ENCODE measurements around the gene TMEM131. TPM values are rescaled to one million over a fixed set of nuclear protein-coding genes. Genes with fewer than 3 reads are reported as not detected.

Gene TMEM131
- total RNA-seq, 2 donors from 2014 or later = 37.7 to 37.8 TPM

- intact Hi-C loops (cut with DNase I) = no loop called here
- DNase-seq (ENCODE audit: low spot score) = no peak
Observed at GRCh38 chr2:97792416-97792815, 203.3 kb downstream of the TMEM131 start.

DNA sequence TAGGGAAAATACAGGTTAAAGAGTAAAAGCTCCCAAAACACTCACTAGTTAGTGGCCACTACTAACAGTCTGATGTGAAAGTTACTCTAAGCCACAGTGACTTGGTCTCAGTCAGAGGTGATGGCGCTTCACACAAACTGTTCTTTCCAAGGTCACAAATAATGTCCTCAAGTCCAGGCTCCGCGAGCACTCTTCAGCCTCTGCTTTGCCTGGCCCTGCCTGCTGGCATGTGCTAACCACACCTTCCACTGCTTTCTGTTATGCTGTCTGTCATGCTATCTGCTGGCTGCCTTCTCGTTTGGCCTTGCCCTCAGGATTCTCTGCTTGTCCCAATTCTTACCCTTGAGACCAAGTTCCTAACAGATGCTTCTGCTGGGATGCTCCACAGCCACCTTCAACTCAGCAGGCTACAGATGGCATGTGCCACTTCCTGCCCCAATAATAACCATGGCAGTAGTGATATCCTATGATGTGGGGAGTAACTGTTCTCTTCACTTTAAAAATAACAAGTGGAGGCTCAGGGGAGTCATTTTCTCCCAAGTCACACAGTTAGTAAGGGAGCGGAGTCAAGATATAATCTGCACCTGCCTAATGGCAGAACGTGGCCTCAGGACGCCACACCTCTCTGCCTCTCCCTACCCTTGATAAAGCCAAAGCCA is 206.6 kb downstream of the TMEM131 start:
- intact Hi-C loops (cut with DNase I) = no loop called here
- no peak for DNase-seq (ENCODE audit: low spot score)

- intact Hi-C loops (cut with DNase I) = no loop called here
Observed at GRCh38 chr2:97785818-97786217, 209.9 kb downstream of the TMEM131 start.

DNA sequence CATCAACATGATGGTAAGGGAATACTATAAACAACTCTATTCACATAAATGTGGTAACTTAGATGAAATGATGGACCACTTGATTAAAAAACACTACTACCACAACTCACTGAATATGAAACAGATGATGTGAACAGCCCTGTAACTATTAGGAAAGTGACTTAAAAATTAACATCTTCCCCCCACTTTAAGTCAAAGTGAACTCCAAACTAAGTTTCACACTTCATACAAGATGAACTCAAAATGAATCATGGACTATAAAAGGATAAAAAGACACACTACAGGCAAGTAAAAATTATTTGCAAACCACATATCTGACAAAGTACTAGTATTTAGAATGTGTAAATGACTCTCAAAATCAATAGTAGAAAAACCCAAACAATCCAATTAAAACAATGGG is 210.8 kb downstream of the TMEM131 start:
- DNase-seq (ENCODE audit: low spot score) = no peak
- intact Hi-C loops (cut with DNase I) = no loop called here

More at GRCh38 chr2:97785818-97786217, 209.9 kb downstream of the TMEM131 start:
- DNase-seq (ENCODE audit: low spot score) = no peak

GRCh38 chr2:97781981-97782380 is 213.8 kb downstream of the TMEM131 start:
- intact Hi-C loops (cut with DNase I) = no loop called here

GRCh38 chr2:97779141-97779540 is 216.6 kb downstream of the TMEM131 start:
- no peak for DNase-seq (ENCODE audit: low spot score)
- intact Hi-C loops (cut with DNase I) = no loop called here

More at GRCh38 chr2:97781981-97782380, 213.8 kb downstream of the TMEM131 start:
- no peak for DNase-seq (ENCODE audit: low spot score)

DNA sequence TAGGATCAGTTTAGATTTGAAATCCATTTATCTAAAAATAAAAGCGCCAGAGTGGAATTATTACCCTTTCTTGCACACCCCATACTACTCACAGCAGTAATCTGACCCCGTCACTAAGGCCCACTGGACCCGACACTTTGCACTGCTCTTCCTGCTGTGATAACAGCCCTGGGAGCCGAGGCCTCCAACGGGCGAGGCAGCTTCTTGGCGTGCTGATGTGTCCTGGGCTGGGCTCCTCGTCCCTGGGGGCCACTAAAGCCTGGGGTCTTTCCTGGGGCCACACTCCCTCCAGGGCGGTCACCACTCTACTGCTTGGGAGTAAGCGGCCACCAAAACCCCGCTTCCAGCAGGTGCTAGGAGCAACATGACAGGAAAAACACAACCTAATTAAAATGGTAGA is 220.7 kb downstream of the TMEM131 start:
- DNase-seq (ENCODE audit: low spot score) = no peak

DNA sequence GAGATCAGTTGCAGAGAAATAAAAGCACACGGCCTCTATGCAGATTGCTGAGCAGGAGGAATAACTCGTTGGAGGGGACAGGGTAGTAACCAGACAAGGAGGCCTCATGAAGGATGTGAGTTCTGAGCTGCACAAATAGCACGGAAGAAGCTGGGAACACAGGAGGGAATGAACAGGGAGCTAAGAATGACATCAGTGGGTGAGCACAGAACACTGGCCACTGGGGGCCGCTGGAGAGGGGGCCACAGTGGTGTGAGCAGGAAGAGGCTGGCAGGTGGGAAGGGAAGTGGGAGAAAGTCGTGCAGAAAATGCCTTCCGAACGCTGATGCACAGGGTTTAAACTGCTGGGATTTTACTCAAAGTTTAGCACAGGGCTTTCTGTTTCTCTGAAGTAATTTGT is 221.3 kb downstream of the TMEM131 start:
- DNase-seq (ENCODE audit: low spot score) = no peak
- intact Hi-C loops (cut with DNase I) = no loop called here

More for the DNA sequence above, 220.7 kb downstream of the TMEM131 start:
- intact Hi-C loops (cut with DNase I) = no loop called here

DNA sequence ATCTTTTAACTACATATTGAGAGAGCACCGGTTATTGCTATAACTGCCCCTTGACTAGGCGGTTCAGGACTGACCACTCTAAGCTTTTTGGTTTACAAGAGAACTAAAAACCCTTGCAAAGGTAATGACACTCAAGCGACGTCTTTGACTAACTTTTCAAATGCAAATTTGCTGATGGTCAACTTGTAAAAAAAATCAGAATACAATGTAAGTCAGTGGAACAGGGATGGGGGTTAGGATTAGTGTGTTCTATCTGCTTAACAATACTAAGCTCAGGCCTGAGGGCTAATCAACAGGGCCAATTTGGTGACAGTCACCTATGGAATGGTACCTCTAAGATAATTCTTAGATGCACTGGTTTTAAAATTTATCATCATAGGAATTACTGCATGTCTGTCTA is 225.3 kb downstream of the TMEM131 start:
- DNase-seq (ENCODE audit: low spot score) = no peak
- intact Hi-C loops (cut with DNase I) = no loop called here

- intact Hi-C loops (cut with DNase I) = no loop called here
- no peak for DNase-seq (ENCODE audit: low spot score)
Observed at GRCh38 chr2:97769711-97770110, 226.0 kb downstream of the TMEM131 start.

DNA sequence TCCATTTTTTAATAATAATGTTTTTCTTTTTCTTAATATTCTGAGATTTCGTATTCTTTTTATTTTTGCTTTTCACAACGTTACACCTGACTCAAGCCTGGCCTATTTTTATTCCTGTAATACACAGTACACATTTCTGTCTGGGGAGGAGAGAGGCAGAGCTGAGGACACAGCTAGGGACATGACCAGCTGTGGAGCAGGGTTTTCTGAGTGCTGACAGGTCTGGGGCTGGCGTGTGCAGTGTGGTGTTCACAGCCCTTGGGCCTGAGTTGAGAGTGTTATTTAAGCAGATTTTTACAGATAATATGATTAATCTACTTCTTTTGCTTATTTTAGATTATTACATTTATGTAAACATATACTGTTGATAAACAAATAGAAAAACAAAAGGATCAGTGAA is 226.4 kb downstream of the TMEM131 start:
- intact Hi-C loops (cut with DNase I) = no loop called here
- no peak for DNase-seq (ENCODE audit: low spot score)

GRCh38 chr2:97766567-97766966 is 229.2 kb downstream of the TMEM131 start:
- intact Hi-C loops (cut with DNase I) = no loop called here

GRCh38 chr2:97765933-97766332 is 229.8 kb downstream of the TMEM131 start:
- intact Hi-C loops (cut with DNase I) = no loop called here
- DNase-seq (ENCODE audit: low spot score) = no peak

More at GRCh38 chr2:97766567-97766966, 229.2 kb downstream of the TMEM131 start:
- no peak for DNase-seq (ENCODE audit: low spot score)

- intact Hi-C loops (cut with DNase I) = no loop called here
- no peak for DNase-seq (ENCODE audit: low spot score)
Observed at GRCh38 chr2:97764559-97765263, 231.0 kb downstream of the TMEM131 start.

DNA sequence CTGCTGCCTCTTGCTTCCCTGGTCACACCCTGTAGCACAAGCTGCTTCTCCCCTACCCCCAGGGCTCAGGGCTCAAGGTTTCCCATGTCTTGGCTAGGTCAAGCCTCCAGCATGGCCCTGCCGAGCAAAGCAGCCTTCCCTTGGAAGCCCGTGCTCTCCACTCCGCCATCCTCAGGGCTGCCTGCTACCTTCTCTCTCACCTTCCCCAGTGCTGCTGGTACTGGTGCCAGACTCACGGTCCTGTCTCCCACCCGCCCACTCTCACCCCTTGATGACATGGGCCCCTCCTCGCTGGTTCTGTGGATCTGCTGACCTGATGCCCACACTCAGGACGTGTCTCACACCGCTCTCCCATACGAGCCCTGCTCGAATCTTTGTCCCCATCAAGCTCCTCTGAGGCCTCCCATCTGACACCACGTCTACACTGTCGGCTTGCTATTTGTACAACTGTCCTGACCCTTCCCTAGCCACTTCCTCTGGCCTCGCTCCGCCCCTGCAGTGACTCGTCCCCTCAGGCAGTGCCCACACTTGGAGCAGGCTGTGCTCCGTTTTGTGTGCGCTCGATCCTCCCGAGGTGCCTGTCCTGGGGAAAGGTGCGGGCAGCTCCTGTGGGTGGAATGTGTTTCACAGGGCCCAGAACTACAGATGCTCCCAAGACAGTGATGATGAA is 232.4 kb downstream of the TMEM131 start:
- intact Hi-C loops (cut with DNase I) = no loop called here
- DNase-seq (ENCODE audit: low spot score) = no peak

GRCh38 chr2:97761192-97761591 is 234.6 kb downstream of the TMEM131 start:
- intact Hi-C loops (cut with DNase I) = no loop called here
- no peak for DNase-seq (ENCODE audit: low spot score)

DNA sequence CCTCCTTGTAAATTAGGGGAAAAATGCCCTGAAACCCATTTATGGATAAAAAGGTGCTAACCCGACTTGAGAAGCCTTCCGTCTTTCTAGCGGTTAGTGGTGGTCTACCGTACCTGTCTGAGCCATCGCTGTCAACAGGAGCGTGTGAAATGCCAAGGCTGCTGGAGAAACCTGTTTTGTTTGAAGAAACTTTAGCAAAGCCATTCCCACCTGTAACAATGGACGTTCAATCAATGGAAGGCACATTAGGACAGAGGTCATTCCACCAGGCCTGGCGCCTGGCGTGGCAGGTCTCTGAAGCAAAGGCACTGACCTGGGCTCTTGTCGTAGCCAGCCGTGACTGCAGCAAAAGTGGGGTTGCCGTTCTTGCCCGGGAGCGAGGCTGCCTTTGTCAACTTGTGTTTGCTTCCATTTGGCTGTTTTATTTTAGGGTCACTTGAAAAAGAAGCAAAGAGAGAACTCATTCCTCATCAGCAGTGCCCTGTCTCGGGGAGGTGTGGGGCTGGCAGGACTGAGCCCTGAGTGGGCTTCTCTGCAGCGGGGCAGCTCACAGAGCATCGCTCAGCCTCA is 235.2 kb downstream of the TMEM131 start:
- intact Hi-C loops (cut with DNase I) = no loop called here
- no peak for DNase-seq (ENCODE audit: low spot score)

GRCh38 chr2:97759727-97760407 is 235.9 kb downstream of the TMEM131 start:
- no peak for DNase-seq (ENCODE audit: low spot score)
- intact Hi-C loops (cut with DNase I) = no loop called here

- intact Hi-C loops (cut with DNase I) = no loop called here
- DNase-seq (ENCODE audit: low spot score) = no peak
Observed at GRCh38 chr2:97758131-97758705, 237.5 kb downstream of the TMEM131 start.
